ENCODE results near the gene L3MBTL4.

GRCh38 chr18:6327485-6327884 is 87.2 kb downstream of the L3MBTL4 start:
- TF ChIP-seq, protein P1, sequence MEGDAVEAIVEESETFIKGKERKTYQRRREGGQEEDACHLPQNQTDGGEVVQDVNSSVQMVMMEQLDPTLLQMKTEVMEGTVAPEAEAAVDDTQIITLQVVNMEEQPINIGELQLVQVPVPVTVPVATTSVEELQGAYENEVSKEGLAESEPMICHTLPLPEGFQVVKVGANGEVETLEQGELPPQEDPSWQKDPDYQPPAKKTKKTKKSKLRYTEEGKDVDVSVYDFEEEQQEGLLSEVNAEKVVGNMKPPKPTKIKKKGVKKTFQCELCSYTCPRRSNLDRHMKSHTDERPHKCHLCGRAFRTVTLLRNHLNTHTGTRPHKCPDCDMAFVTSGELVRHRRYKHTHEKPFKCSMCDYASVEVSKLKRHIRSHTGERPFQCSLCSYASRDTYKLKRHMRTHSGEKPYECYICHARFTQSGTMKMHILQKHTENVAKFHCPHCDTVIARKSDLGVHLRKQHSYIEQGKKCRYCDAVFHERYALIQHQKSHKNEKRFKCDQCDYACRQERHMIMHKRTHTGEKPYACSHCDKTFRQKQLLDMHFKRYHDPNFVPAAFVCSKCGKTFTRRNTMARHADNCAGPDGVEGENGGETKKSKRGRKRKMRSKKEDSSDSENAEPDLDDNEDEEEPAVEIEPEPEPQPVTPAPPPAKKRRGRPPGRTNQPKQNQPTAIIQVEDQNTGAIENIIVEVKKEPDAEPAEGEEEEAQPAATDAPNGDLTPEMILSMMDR (IDR thresholded peaks at IDR 0.05): no peak
- TF ChIP-seq EZH2phosphoT487 (IDR thresholded peaks at IDR 0.05): no peak
- no peak for TF ChIP-seq EZH2 (IDR thresholded peaks at IDR 0.05)

All from neural progenitor cell (in vitro differentiated cells).